ENCODE measurements around the gene C19orf73.

The C19orf73 gene

GRCh38 chr19:49114630-49115363, 4.1 kb downstream of the C19orf73 start:
- Histone ChIP-seq H3K9ac (ENCODE audit: low read length) (peak overlapping the region; percentile 41), H3K4me3 (ENCODE audit: low read length) (peak overlapping the region; percentile 28)

GRCh38 chr19:49113762-49114629, 4.9 kb downstream of the C19orf73 start, which contains the start of gene LIN7B:
TSS of gene LIN7B (plus strand) at chr19:49114370. CDS start at chr19:49114405, 35 bp downstream.
- peak within 1 kb of the TSS; percentile 40 for H3K4me3 ChIP-seq (ENCODE audit: low read length)
- H3K4me1 ChIP-seq (ENCODE audit: control insufficient read depth, insufficient read depth, low read length) = peaks cover 19% of the 10 kb centered on the region
- H3K9me3 ChIP-seq (ENCODE audit: control insufficient read depth, low read length) = no peaks in the 10 kb centered on the region
- no peaks in the 10 kb centered on the region for H3K27me3 ChIP-seq (ENCODE audit: control insufficient read depth, insufficient read depth, low read length)
- H3K9ac ChIP-seq (ENCODE audit: low read length) = peak within 1 kb of the TSS; percentile 49
- peaks cover 3% of the 10 kb centered on the region for H3K36me3 ChIP-seq (ENCODE audit: control insufficient read depth, insufficient read depth, low read length)

More at GRCh38 chr19:49114630-49115363, 4.1 kb downstream of the C19orf73 start:
- Histone ChIP-seq H3K36me3 (ENCODE audit: control insufficient read depth, insufficient read depth, low read length) (no peaks in the 10 kb centered on the region), H3K27me3 (ENCODE audit: control insufficient read depth, insufficient read depth, low read length) (no peaks in the 10 kb centered on the region), H3K9me3 (ENCODE audit: control insufficient read depth, low read length) (no peaks in the 10 kb centered on the region), H3K4me1 (ENCODE audit: control insufficient read depth, insufficient read depth, low read length) (peaks cover 22% of the 10 kb centered on the region)

GRCh38 chr19:49111218-49111998, 7.5 kb downstream of the C19orf73 start:
- peaks cover 16% of the 10 kb centered on the region for H3K36me3 ChIP-seq (ENCODE audit: control insufficient read depth, insufficient read depth, low read length)
- H3K4me3 ChIP-seq (ENCODE audit: low read length) = no peak overlapping the region
- H3K9ac ChIP-seq (ENCODE audit: low read length) = no peak overlapping the region
- peaks cover 9% of the 10 kb centered on the region for H3K4me1 ChIP-seq (ENCODE audit: control insufficient read depth, insufficient read depth, low read length)
- no peaks in the 10 kb centered on the region for H3K27me3 ChIP-seq (ENCODE audit: control insufficient read depth, insufficient read depth, low read length)
- no peaks in the 10 kb centered on the region for H3K9me3 ChIP-seq (ENCODE audit: control insufficient read depth, low read length)

- Histone ChIP-seq H3K9ac (ENCODE audit: low read length) (no peak overlapping the region), H3K9me3 (ENCODE audit: control insufficient read depth, low read length) (no peaks in the 10 kb centered on the region), H3K4me1 (ENCODE audit: control insufficient read depth, insufficient read depth, low read length) (peaks cover 9% of the 10 kb centered on the region), H3K4me3 (ENCODE audit: low read length) (no peak overlapping the region), H3K36me3 (ENCODE audit: control insufficient read depth, insufficient read depth, low read length) (peaks cover 16% of the 10 kb centered on the region), H3K27me3 (ENCODE audit: control insufficient read depth, insufficient read depth, low read length) (no peaks in the 10 kb centered on the region)
These were observed 8.4 kb downstream of the C19orf73 start for GRCh38 chr19:49110567-49110966.

- Histone ChIP-seq H3K4me3 (ENCODE audit: low read length) (no peak overlapping the region), H3K9me3 (ENCODE audit: control insufficient read depth, low read length) (no peaks in the 10 kb centered on the region), H3K9ac (ENCODE audit: low read length) (no peak overlapping the region), H3K27me3 (ENCODE audit: control insufficient read depth, insufficient read depth, low read length) (no peaks in the 10 kb centered on the region), H3K36me3 (ENCODE audit: control insufficient read depth, insufficient read depth, low read length) (peaks cover 19% of the 10 kb centered on the region), H3K4me1 (ENCODE audit: control insufficient read depth, insufficient read depth, low read length) (peaks cover 5% of the 10 kb centered on the region)
These were observed 9.2 kb downstream of the C19orf73 start for GRCh38 chr19:49109569-49110233.

GRCh38 chr19:49109051-49109450, 9.9 kb downstream of the C19orf73 start:
- Histone ChIP-seq H3K27me3 (ENCODE audit: control insufficient read depth, insufficient read depth, low read length) (no peaks in the 10 kb centered on the region), H3K4me3 (ENCODE audit: low read length) (no peak overlapping the region), H3K36me3 (ENCODE audit: control insufficient read depth, insufficient read depth, low read length) (peaks cover 22% of the 10 kb centered on the region), H3K4me1 (ENCODE audit: control insufficient read depth, insufficient read depth, low read length) (peaks cover 5% of the 10 kb centered on the region), H3K9ac (ENCODE audit: low read length) (no peak overlapping the region), H3K9me3 (ENCODE audit: control insufficient read depth, low read length) (no peaks in the 10 kb centered on the region)

- peaks cover 22% of the 10 kb centered on the region for H3K36me3 ChIP-seq (ENCODE audit: control insufficient read depth, insufficient read depth, low read length)
- H3K9me3 ChIP-seq (ENCODE audit: control insufficient read depth, low read length) = no peaks in the 10 kb centered on the region
- no peak overlapping the region for H3K4me3 ChIP-seq (ENCODE audit: low read length)
- H3K4me1 ChIP-seq (ENCODE audit: control insufficient read depth, insufficient read depth, low read length) = no peaks in the 10 kb centered on the region
- H3K27me3 ChIP-seq (ENCODE audit: control insufficient read depth, insufficient read depth, low read length) = no peaks in the 10 kb centered on the region
- H3K9ac ChIP-seq (ENCODE audit: low read length) = no peak overlapping the region
These were observed 11.1 kb downstream of the C19orf73 start for GRCh38 chr19:49107625-49108459.

- H3K4me3 ChIP-seq (ENCODE audit: low read length) = no peak overlapping the region
- H3K9ac ChIP-seq (ENCODE audit: low read length) = no peak overlapping the region
- H3K36me3 ChIP-seq (ENCODE audit: control insufficient read depth, insufficient read depth, low read length) = peaks cover 22% of the 10 kb centered on the region
- no peaks in the 10 kb centered on the region for H3K9me3 ChIP-seq (ENCODE audit: control insufficient read depth, low read length)
- H3K27me3 ChIP-seq (ENCODE audit: control insufficient read depth, insufficient read depth, low read length) = no peaks in the 10 kb centered on the region
- H3K4me1 ChIP-seq (ENCODE audit: control insufficient read depth, insufficient read depth, low read length) = no peaks in the 10 kb centered on the region
These were observed 12.3 kb downstream of the C19orf73 start for GRCh38 chr19:49106648-49107135.

- Histone ChIP-seq H3K4me3 (ENCODE audit: low read length) (no peak overlapping the region), H3K9me3 (ENCODE audit: control insufficient read depth, low read length) (no peaks in the 10 kb centered on the region), H3K9ac (ENCODE audit: low read length) (no peak overlapping the region), H3K27me3 (ENCODE audit: control insufficient read depth, insufficient read depth, low read length) (no peaks in the 10 kb centered on the region), H3K36me3 (ENCODE audit: control insufficient read depth, insufficient read depth, low read length) (peaks cover 31% of the 10 kb centered on the region), H3K4me1 (ENCODE audit: control insufficient read depth, insufficient read depth, low read length) (no peaks in the 10 kb centered on the region)
These were observed 14.6 kb downstream of the C19orf73 start for GRCh38 chr19:49104229-49104864.

- Histone ChIP-seq H3K27me3 (ENCODE audit: control insufficient read depth, insufficient read depth, low read length) (no peaks in the 10 kb centered on the region), H3K9me3 (ENCODE audit: control insufficient read depth, low read length) (no peaks in the 10 kb centered on the region), H3K36me3 (ENCODE audit: control insufficient read depth, insufficient read depth, low read length) (peaks cover 23% of the 10 kb centered on the region), H3K9ac (ENCODE audit: low read length) (no peak overlapping the region), H3K4me3 (ENCODE audit: low read length) (no peak overlapping the region), H3K4me1 (ENCODE audit: control insufficient read depth, insufficient read depth, low read length) (no peaks in the 10 kb centered on the region)
These were observed 15.4 kb downstream of the C19orf73 start for GRCh38 chr19:49103331-49104085.
